GM12873 (cell line): Measurements from ENCODE around the gene ADCY3.

Source experiments
- CTCF ChIP-seq: IDR thresholded peaks from 2 replicates; pipeline ENCODE4 v1.5.1; 2012; ENCODE audit warnings: low read depth, mild to moderate bottlenecking, moderate library complexity, low read length, control low read depth; ENCODE audit not compliant: insufficient read depth; ENCODE audit errors: missing control alignments

The ADCY3 gene

GRCh38 chr2:24920098-24920808, at the start of gene ADCY3:
ADCY3 (minus strand) TSS chr2:24920237; CDS start chr2:24918987, 1,250 bp downstream.
- no peak for TF ChIP-seq CTCF

DNA sequence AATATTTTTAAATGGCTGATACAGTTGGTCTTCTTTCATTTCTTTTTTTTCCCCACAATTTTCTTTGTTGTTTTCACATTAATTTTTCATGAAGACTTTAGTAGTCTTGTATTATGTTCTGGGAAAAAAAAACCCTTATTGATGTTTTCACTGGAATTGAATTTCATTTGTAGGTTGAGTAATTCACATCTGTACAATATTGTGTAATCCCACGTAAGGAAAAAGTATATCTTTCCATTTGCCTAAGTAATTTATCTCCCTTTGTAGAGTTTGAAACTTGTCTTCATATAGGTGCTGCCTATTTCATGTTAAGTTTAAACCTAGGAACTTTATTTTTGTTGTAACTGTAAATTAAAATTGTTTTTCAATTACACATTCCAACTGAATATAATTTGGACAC, 49.7 kb upstream of the ADCY3 start:
- TF ChIP-seq CTCF = no peak

GRCh38 chr2:24961903-24962302, 41.9 kb upstream of the ADCY3 start:
- no peak for TF ChIP-seq CTCF

- TF ChIP-seq CTCF = no peak
Observed at GRCh38 chr2:24959761-24960160, 39.7 kb upstream of the ADCY3 start.

DNA sequence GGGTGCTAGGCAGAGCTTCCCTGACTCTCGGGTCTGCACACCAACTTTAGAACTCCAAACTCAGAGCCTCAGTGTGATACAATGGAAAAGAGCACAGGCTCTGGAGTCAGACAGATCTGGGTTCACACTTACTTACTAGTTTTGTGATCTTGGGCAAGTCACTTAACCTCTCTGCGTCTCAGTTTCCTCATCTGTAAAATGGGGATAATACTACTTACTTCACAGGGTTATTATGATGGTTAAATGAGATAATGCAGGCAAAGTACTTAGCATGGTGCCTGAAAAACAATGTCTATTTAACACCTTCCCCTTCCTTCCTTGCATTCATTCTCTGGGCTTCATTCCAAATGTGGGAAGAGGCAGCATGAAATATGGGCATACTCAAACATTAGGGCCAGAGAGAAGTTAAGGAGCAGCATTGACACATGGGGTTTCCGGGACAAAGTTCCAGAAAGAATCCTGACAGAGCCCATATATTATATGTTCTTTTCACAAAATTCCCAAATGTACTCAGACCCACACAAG, 38.4 kb upstream of the ADCY3 start:
- no peak for TF ChIP-seq CTCF

DNA sequence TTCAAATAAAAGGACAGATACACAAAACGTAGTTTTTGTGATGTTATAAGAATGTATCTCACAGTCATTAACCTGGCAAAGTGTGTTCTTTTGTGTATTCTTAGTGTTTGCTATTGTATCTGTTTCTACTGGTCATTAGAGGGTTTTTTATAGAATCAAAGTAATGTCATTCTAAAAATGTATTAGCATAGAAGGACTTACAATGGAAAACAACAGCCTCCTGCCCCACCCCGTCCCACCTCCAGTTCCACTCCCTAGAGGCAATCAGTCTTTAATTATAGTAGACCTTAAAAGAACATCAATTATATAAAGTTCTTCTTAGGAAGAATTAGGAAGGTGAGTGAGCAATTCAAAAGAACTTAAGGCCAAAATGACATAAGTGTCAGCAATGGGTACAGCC, 37.9 kb upstream of the ADCY3 start:
- TF ChIP-seq CTCF = no peak

- no peak for TF ChIP-seq CTCF
Observed at GRCh38 chr2:24957221-24957620, 37.2 kb upstream of the ADCY3 start.
